Cardiac fibroblast (primary cell): ENCODE results near the gene RPL27.
"Not testable (repeated sequence)": the region's sequence is repeated elsewhere in the genome, so short reads cannot be mapped to it uniquely, and the experiment has no call there.

Experiments used
- DNase-seq, 2 donors: peaks; one replicate each; pipeline versions ENCODE4 v3.0.0 to v3.0.0-alpha.2; 2010; ENCODE audit warnings: low read depth in 2 of 2
- H3K4me3 ChIP-seq, 2 donors: replicated peaks in 1 of 2; 1 replicate in 1 of 2; 2 replicates in 1 of 2; pipeline ENCODE4 v1.5.1; 2011; ENCODE audit warnings: low read depth in 2 of 2, low read length in 2 of 2, mild to moderate bottlenecking in 2 of 2, moderate library complexity in 1 of 2
- TF ChIP-seq, protein P1 (sequence below): IDR thresholded peaks from one replicate; pipeline ENCODE4 v1.5.1; 2011; ENCODE audit warnings: low read depth, mild to moderate bottlenecking, low read length, inconsistent platforms

Gene RPL27

DNA sequence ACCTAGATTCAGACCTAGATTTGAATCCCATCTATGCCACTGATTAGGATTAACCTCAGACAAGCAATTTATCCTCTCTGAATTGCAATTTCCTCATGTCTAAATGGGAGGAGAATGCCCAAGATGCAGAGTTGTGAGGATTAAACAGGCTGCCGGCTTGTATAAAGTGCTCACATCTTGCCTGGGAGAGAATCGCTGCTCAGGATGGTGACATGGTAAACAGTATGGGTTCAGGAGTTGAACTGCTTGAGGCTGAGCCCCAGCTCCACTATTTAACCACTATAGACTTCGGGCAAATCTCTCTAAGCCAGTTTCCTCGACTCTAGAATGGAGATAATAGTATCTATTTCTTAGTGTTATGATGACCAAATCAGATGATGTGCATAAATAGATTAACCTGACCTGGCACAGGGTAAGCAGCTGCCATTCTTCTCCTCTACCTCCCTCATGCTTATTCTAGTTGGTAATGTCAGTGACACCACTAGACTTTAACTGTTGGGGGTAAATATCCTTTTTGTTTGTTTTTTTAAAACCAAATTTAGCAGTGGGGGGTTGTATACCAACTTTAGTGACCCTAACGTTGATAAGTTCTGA lies 732 bp upstream of the RPL27 start:
- TF ChIP-seq, protein P1, sequence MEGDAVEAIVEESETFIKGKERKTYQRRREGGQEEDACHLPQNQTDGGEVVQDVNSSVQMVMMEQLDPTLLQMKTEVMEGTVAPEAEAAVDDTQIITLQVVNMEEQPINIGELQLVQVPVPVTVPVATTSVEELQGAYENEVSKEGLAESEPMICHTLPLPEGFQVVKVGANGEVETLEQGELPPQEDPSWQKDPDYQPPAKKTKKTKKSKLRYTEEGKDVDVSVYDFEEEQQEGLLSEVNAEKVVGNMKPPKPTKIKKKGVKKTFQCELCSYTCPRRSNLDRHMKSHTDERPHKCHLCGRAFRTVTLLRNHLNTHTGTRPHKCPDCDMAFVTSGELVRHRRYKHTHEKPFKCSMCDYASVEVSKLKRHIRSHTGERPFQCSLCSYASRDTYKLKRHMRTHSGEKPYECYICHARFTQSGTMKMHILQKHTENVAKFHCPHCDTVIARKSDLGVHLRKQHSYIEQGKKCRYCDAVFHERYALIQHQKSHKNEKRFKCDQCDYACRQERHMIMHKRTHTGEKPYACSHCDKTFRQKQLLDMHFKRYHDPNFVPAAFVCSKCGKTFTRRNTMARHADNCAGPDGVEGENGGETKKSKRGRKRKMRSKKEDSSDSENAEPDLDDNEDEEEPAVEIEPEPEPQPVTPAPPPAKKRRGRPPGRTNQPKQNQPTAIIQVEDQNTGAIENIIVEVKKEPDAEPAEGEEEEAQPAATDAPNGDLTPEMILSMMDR = no peak
- no peak for DNase-seq
- H3K4me3 ChIP-seq = peak overlapping the region in 1 of 2 donors; percentile 34

- peak overlapping the region; percentile 72 to 81 for H3K4me3 ChIP-seq
- DNase-seq = no peak
- TF ChIP-seq, protein P1 = no peak
Observed at GRCh38 chr17:42999003-42999525, 845 bp downstream of the RPL27 start.

- DNase-seq, H3K4me3 ChIP-seq: not testable (repeated sequence)
Observed at GRCh38 chr17:43000894-43001293, 2.7 kb downstream of the RPL27 start.

DNA sequence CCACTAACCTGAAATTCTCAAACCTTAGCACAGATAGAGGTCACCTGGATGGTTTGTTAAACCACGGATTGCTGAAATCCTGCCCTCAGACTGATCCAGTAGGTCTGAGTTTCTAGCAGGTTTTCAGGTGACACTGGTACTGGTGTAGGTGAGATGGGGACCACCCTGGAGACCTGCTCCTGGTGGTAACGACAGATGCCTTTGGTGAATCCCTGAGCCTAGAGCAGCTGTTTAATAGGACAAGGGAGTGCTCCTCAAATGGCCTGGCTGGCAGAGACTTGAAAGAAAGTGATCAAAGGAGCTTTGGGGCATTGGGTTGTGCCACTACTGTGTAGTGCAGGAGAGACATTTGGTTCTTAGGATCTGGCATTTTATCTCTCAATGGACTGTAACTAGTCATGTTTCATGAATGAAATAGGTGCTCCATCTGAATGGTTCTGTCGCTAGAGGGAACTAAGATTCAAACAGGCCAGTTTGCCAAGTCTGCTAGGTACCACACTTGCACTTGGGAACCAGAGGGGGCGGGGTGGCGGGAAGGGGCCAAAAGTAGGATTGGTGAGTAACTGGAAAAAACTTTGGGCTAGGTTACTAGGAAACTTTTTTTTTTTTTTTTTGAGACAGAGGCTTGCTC lies 5.4 kb downstream of the RPL27 start:
- DNase-seq = peak; percentile 54 to 67
- H3K4me3 ChIP-seq = no peak overlapping the region
- TF ChIP-seq, protein P1 = peak; percentile 8

- peak within 1 kb of the TSS; percentile 73 to 88 for H3K4me3 ChIP-seq
- DNase-seq = peak; percentile 86 to 90
- TF ChIP-seq, protein P1 = peak; percentile 15
Observed at GRCh38 chr17:43006639-43007551, 8.7 kb downstream of the RPL27 start, which contains the start of gene IFI35. Gene IFI35 (plus strand): TSS chr17:43006784. CDS start chr17:43006948, 164 bp downstream.

DNA sequence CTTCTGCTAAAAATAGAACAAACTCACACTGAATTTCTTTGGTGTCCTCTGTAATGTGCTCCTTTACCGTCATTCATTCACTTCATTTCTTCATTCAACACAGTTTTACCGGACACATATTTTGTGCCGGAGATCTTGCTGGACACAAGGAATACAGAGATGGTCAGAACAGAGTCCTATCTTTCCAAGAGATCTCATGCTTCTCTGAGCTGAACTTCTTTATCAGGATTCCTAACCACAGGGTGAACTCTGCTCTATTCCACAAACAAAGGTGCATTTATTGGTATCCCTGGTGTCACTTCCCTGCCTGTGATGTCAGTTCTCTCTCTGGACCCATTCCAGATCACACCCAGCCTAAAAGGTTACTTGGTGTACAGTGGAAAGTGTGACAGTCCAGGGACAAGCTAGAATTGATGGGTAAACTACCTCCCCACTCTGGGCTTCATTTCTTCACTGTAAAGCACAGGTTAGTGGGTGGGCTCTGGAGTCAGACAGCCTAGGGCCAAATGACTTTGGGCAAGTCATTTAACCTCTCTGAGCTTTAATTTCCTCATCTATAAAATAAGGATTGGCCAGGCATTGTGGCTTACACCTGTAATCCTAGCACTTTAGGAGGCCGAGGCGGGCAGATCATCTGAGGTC lies 12.6 kb downstream of the RPL27 start:
- TF ChIP-seq, protein P1 = no peak
- H3K4me3 ChIP-seq = no peak overlapping the region
- no peak for DNase-seq
